A549 (cell line): ENCODE measurements around the gene IL33. TPM values are rescaled to one million over a fixed set of nuclear protein-coding genes. Genes with fewer than 3 reads are reported as not detected.
A peak's percentile ranks its signal among the peaks of the same experiment; 100 is the strongest.

ENCODE experiments used
- ATAC-seq, 2 experiments: fragments of 200-7000 bp in 1 of 2; fragments of >200 bp in 1 of 2; cut with Nextera tagmentation in 1 of 2; cut with Tn5 transposase in 1 of 2; 3 replicates each; pipeline versions ENCODE4 v1.8.0 to v1.9.1; 2018 to 2020; ENCODE audit warnings: mild to moderate bottlenecking in 1 of 2, moderate library complexity in 1 of 2
- CTCF ChIA-PET: fragments of 300-600 bp; sonication (Branson Sonifier 250); formaldehyde crosslinking; extraction: SDS; loops from one replicate; lab custom pipeline; 2021; ENCODE audit warnings: antibody characterized with exemption, inconsistent platforms; lab: Yijun Ruan, JAX
- POLR2A ChIA-PET: fragments of 350-600 bp; formaldehyde crosslinking; extraction: SDS; loops from one replicate; lab custom pipeline; 2021; ENCODE audit warnings: antibody characterized with exemption, inconsistent platforms; lab: Yijun Ruan, JAX
- DNase-seq, 2 experiments: peaks; one replicate each; pipeline versions ENCODE4 v3.0.0 to v3.0.0-alpha.2; 2011 to 2016; ENCODE audit warnings: low read depth in 1 of 2, low spot score in 1 of 2
- FAIRE-seq: peaks from 2 replicates; lab custom pipeline; 2011; peaks lifted over from hg19 to GRCh38; lab: Jason Lieb, UNC
- H3K27ac ChIP-seq, 2 experiments: fragments of >200 bp; sonication (Bioruptor Twin); formaldehyde crosslinking; 3 replicates each; pipeline ENCODE4 v1.5.1; 2016 to 2017
- H3K4me1 ChIP-seq: fragments of >200 bp; sonication (Bioruptor Twin); formaldehyde crosslinking; 3 replicates; pipeline ENCODE4 v1.6.1; 2016
- H3K4me2 ChIP-seq: fragments of >200 bp; sonication (Bioruptor Twin); formaldehyde crosslinking; 3 replicates; pipeline ENCODE4 v1.6.1; 2016
- H3K4me3 ChIP-seq: fragments of >200 bp; sonication (Bioruptor Twin); formaldehyde crosslinking; 3 replicates; pipeline ENCODE4 v1.5.1; 2016
- H3K9me3 ChIP-seq: fragments of >200 bp; sonication (Bioruptor Twin); formaldehyde crosslinking; 3 replicates; pipeline ENCODE4 v1.6.1; 2016
- CHD4 ChIP-seq: fragments of 200-600 bp; sonication (generic); IDR thresholded peaks from 2 replicates; pipeline ENCODE4 v1.6.1; 2016; ENCODE audit warnings: antibody characterized with exemption, mild to moderate bottlenecking, borderline replicate concordance
- HOXB13 ChIP-seq: fragments of 250-450 bp; sonication (Bioruptor Pico); IDR thresholded peaks from 2 replicates; pipeline ENCODE4 v1.5.0; 2020; ENCODE audit warnings: low read depth, mild to moderate bottlenecking, moderate library complexity
- HOXB5 ChIP-seq: fragments of 250-450 bp; sonication (Bioruptor Pico); IDR thresholded peaks from 2 replicates; pipeline ENCODE4 v1.5.0; 2020; ENCODE audit warnings: mild to moderate bottlenecking, moderate library complexity
- JUN ChIP-seq, 2 experiments: fragments of >200 bp; sonication (Bioruptor Twin); formaldehyde crosslinking; IDR thresholded peaks; 2 replicates in 1 of 2; 3 replicates in 1 of 2; pipeline ENCODE4 v1.6.1; 2016 to 2017
- KDM1A ChIP-seq: fragments of 200-600 bp; sonication (generic); IDR thresholded peaks from 2 replicates; pipeline ENCODE4 v1.6.1; 2016; ENCODE audit warnings: low read depth, mild to moderate bottlenecking
- POLR2A ChIP-seq: IDR thresholded peaks from 2 replicates; pipeline ENCODE4 v1.6.1; 2012; ENCODE audit warnings: mild to moderate bottlenecking, low read length
- RAD21 ChIP-seq, 2 experiments: fragments of >200 bp in 1 of 2; sonication (Bioruptor Twin) in 1 of 2; formaldehyde crosslinking in 1 of 2; IDR thresholded peaks in 1 of 2; conservative IDR thresholded peaks in 1 of 2; 2 replicates in 1 of 2; 3 replicates in 1 of 2; pipeline ENCODE4 v1.6.1; 2012 to 2018; ENCODE audit warnings: inconsistent platforms in 1 of 2
- SMC3 ChIP-seq: fragments of >200 bp; sonication (Bioruptor Twin); formaldehyde crosslinking; IDR thresholded peaks from 3 replicates; pipeline ENCODE4 v1.6.1; 2018; ENCODE audit warnings: inconsistent platforms
- ZFP36 ChIP-seq: fragments of 450-650 bp; IDR thresholded peaks from 2 replicates; pipeline ENCODE4 v1.6.1; 2014; ENCODE audit warnings: borderline replicate concordance; ENCODE audit not compliant: partially characterized antibody
- ZSCAN20 ChIP-seq: fragments of 250-450 bp; sonication (Bioruptor Pico); IDR thresholded peaks from 2 replicates; pipeline ENCODE4 v1.8.0; 2022; ENCODE audit warnings: mild to moderate bottlenecking, moderate library complexity
- WGBS: methylation state at CpG from one replicate; pipeline ENCODE4 v1.1.6; 2017; ENCODE audit errors: missing lambda C conversion rate; 5-methylcytosine and 5-hydroxymethylcytosine counted together
- polyA plus RNA-seq, 4 experiments: library from polyadenylated mRNA; depleted of rRNA in 3 of 4; stranded (reverse); fragments of >200 nt; fragmentation: RNase III in 1 of 4; extraction: RNeasy Plus Mini Kit Qiagen cat#74134 plus additional on column Dnase treatment in 1 of 4; gene quantifications; 2 replicates in 3 of 4; 3 replicates in 1 of 4; pipeline ENCODE4 v1.2.3, GENCODE V29; 2011 to 2017
- TF ChIP-seq, protein P1 (sequence below): fragments of >200 bp; sonication (Bioruptor Twin); formaldehyde crosslinking; IDR thresholded peaks from 3 replicates; pipeline ENCODE4 v1.5.1; 2016
- TF ChIP-seq, protein P2 (sequence below): fragments of >200 bp; sonication (Bioruptor Twin); formaldehyde crosslinking; IDR thresholded peaks from 3 replicates; pipeline ENCODE4 v1.6.1; 2016
- TF ChIP-seq, protein P3 (sequence below): fragments of 250-450 bp; sonication (Bioruptor Pico); IDR thresholded peaks from 2 replicates; pipeline ENCODE4 v1.5.0; 2020; ENCODE audit warnings: low read depth, mild to moderate bottlenecking, moderate library complexity
- TF ChIP-seq, protein P4 (sequence below): fragments of 150-350 bp; IDR thresholded peaks from 2 replicates; pipeline ENCODE4 v1.6.1; 2014; ENCODE audit warnings: low read depth, mild to moderate bottlenecking, low read length
- TF ChIP-seq, protein P5 (sequence below): fragments of 200-600 bp; sonication (generic); IDR thresholded peaks from 2 replicates; pipeline ENCODE4 v1.6.1; 2016; ENCODE audit warnings: antibody characterized with exemption, mild to moderate bottlenecking, moderate library complexity
- TF ChIP-seq, protein P6 (sequence below): fragments of 450-650 bp; IDR thresholded peaks from 2 replicates; pipeline ENCODE4 v1.6.1; 2014; ENCODE audit warnings: antibody characterized with exemption

The IL33 gene
- polyA plus RNA-seq, 2 of the 4 experiments (the other 2 are of a cell fraction): 0.31 to 0.72 TPM

DNA sequence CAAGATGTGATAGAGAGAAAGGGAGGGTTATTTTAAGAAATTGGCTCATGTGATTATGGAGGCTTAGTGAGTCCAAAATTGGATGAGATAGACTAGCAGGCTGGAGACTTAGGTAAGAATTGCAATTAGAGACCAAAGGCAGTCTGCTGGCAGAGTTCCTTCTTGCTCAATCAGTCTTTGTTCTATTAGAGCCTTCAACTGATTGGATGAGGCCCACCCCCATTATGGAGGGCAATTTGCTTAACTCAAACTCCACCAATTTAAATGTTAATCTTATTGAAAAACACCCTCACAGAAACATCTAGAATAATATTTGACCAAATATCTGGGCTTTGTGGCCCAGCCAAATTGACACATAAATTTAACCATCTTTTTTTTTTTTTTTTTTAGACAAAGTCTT lies 88.6 kb downstream of the IL33 start:
- no peak for FAIRE-seq

DNA sequence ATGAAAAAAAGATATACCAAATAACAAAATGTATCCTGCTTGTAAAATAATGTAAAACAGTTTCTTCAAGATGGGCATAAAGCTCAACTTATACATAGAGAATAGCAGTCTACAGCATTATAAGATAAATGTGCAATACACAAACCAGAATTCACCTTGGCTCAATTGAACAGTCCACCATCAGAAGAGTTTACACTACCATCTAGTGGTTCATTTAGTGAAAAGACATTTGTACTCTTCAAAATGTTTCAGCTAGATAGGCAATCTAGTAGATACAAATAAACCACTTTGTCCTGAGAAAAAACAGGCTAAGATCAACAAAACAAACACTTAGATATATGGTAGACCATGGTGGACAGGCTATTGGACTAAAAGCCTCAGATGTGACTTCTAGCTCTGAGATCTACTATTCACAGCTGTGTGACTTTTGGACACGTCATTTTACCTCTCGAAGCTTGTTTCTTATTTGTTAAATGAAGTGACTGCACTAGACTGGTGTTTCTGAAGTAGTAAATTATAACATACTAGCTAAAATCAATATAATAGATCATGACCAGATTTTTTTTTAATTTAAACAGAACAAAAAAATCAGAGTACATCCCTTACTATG lies 90.5 kb downstream of the IL33 start:
- no peaks in the 10 kb centered on the region for H3K4me1 ChIP-seq
- H3K9me3 ChIP-seq: 0 out of 3 replicates have a peak, but pooled peaks cover 2% of the 10 kb centered on the region
- peak; percentile 89 for FAIRE-seq
- H3K4me3 ChIP-seq: no peak overlapping the region
- H3K27ac ChIP-seq: no peak overlapping the region
- ChIA-PET POLR2A (interaction anchor here (0.8 kb wide), 1 partner anchor 298 kb away, joined by 4 read pairs; a partner anchor contains a TSS), CTCF (interaction anchor here (0.6 to 9.7 kb wide), 77 partner anchors 9 to 511 kb away, joined by 3 to 158 read pairs (median 4); partner anchors contain the start of gene TPD52L3)
- TF ChIP-seq, protein P1, sequence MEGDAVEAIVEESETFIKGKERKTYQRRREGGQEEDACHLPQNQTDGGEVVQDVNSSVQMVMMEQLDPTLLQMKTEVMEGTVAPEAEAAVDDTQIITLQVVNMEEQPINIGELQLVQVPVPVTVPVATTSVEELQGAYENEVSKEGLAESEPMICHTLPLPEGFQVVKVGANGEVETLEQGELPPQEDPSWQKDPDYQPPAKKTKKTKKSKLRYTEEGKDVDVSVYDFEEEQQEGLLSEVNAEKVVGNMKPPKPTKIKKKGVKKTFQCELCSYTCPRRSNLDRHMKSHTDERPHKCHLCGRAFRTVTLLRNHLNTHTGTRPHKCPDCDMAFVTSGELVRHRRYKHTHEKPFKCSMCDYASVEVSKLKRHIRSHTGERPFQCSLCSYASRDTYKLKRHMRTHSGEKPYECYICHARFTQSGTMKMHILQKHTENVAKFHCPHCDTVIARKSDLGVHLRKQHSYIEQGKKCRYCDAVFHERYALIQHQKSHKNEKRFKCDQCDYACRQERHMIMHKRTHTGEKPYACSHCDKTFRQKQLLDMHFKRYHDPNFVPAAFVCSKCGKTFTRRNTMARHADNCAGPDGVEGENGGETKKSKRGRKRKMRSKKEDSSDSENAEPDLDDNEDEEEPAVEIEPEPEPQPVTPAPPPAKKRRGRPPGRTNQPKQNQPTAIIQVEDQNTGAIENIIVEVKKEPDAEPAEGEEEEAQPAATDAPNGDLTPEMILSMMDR: peak; percentile 80
- TF ChIP-seq ZFP36: no peak
- no peak for TF ChIP-seq HOXB13 (CRISPR knock-in tag)
- TF ChIP-seq SMC3: peak; percentile 91
- TF ChIP-seq RAD21 (conservative IDR thresholded peaks at IDR 0.05 in 1 of 2, IDR thresholded peaks at IDR 0.05 in 1 of 2): peak; percentile 86 to 90
- TF ChIP-seq, protein P2, sequence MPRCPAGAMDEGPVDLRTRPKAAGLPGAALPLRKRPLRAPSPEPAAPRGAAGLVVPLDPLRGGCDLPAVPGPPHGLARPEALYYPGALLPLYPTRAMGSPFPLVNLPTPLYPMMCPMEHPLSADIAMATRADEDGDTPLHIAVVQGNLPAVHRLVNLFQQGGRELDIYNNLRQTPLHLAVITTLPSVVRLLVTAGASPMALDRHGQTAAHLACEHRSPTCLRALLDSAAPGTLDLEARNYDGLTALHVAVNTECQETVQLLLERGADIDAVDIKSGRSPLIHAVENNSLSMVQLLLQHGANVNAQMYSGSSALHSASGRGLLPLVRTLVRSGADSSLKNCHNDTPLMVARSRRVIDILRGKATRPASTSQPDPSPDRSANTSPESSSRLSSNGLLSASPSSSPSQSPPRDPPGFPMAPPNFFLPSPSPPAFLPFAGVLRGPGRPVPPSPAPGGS: no peak
- no peak for TF ChIP-seq POLR2A
- TF ChIP-seq HOXB5 (CRISPR knock-in tag): no peak
- TF ChIP-seq KDM1A: no peak
- 95% methylated on average over 2 of the region's 2 CpGs for WGBS
- no peak overlapping the region for H3K4me2 ChIP-seq
- peak; percentile 78 to 82 for ATAC-seq
- peak; percentile 23 to 56 for DNase-seq

More for the DNA sequence above, 88.6 kb downstream of the IL33 start:
- POLR2A ChIA-PET: no interaction called here
- TF ChIP-seq JUN (IDR thresholded peaks at IDR 0.05) (no peak), ZSCAN20 (CRISPR knock-in tag) (no peak), HOXB5 (CRISPR knock-in tag) (no peak), CHD4 (no peak)
- TF ChIP-seq, protein P3, sequence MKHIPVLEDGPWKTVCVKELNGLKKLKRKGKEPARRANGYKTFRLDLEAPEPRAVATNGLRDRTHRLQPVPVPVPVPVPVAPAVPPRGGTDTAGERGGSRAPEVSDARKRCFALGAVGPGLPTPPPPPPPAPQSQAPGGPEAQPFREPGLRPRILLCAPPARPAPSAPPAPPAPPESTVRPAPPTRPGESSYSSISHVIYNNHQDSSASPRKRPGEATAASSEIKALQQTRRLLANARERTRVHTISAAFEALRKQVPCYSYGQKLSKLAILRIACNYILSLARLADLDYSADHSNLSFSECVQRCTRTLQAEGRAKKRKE: no peak
- TF ChIP-seq, protein P4, sequence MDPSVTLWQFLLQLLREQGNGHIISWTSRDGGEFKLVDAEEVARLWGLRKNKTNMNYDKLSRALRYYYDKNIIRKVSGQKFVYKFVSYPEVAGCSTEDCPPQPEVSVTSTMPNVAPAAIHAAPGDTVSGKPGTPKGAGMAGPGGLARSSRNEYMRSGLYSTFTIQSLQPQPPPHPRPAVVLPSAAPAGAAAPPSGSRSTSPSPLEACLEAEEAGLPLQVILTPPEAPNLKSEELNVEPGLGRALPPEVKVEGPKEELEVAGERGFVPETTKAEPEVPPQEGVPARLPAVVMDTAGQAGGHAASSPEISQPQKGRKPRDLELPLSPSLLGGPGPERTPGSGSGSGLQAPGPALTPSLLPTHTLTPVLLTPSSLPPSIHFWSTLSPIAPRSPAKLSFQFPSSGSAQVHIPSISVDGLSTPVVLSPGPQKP: no peak
- TF ChIP-seq, protein P5, sequence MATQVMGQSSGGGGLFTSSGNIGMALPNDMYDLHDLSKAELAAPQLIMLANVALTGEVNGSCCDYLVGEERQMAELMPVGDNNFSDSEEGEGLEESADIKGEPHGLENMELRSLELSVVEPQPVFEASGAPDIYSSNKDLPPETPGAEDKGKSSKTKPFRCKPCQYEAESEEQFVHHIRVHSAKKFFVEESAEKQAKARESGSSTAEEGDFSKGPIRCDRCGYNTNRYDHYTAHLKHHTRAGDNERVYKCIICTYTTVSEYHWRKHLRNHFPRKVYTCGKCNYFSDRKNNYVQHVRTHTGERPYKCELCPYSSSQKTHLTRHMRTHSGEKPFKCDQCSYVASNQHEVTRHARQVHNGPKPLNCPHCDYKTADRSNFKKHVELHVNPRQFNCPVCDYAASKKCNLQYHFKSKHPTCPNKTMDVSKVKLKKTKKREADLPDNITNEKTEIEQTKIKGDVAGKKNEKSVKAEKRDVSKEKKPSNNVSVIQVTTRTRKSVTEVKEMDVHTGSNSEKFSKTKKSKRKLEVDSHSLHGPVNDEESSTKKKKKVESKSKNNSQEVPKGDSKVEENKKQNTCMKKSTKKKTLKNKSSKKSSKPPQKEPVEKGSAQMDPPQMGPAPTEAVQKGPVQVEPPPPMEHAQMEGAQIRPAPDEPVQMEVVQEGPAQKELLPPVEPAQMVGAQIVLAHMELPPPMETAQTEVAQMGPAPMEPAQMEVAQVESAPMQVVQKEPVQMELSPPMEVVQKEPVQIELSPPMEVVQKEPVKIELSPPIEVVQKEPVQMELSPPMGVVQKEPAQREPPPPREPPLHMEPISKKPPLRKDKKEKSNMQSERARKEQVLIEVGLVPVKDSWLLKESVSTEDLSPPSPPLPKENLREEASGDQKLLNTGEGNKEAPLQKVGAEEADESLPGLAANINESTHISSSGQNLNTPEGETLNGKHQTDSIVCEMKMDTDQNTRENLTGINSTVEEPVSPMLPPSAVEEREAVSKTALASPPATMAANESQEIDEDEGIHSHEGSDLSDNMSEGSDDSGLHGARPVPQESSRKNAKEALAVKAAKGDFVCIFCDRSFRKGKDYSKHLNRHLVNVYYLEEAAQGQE: no peak
- TF ChIP-seq, protein P6, sequence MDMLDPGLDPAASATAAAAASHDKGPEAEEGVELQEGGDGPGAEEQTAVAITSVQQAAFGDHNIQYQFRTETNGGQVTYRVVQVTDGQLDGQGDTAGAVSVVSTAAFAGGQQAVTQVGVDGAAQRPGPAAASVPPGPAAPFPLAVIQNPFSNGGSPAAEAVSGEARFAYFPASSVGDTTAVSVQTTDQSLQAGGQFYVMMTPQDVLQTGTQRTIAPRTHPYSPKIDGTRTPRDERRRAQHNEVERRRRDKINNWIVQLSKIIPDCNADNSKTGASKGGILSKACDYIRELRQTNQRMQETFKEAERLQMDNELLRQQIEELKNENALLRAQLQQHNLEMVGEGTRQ: no peak
- Histone ChIP-seq H3K4me1 (no peaks in the 10 kb centered on the region), H3K4me3 (no peak overlapping the region), H3K9me3 (0 out of 3 replicates have a peak, but pooled peaks cover 2% of the 10 kb centered on the region), H3K27ac (no peak overlapping the region), H3K4me2 (no peak overlapping the region)
- ATAC-seq: no peak
- DNase-seq: no peak
- CTCF ChIA-PET: interaction anchor here (1.6 to 9.7 kb wide), 3 partner anchors 11 to 252 kb away, joined by 4 to 158 read pairs (median 24); no protein-coding TSS in a partner anchor
